K562 (cell line): ENCODE measurements around the gene CAVIN1. TPM values are rescaled to one million over a fixed set of nuclear protein-coding genes. Genes with fewer than 3 reads are reported as not detected.
A peak's percentile ranks its signal among the peaks of the same experiment; 100 is the strongest.

Experiments used
- ATAC-seq: fragments of 200-7000 bp; cut with Tn5 transposase; 3 replicates; pipeline ENCODE4 v1.9.1; 2020; ENCODE audit warnings: moderate library complexity
- BruUV-seq: library from RNA; stranded (reverse); fragments of 400-500 nt; replicated peaks from 2 replicates; lab custom pipeline; 2021; lab: Mats Ljungman, UMichigan
- CTCF ChIA-PET: fragments of 300-600 bp; formaldehyde crosslinking; extraction: SDS; loops from one replicate; lab custom pipeline; 2021; ENCODE audit warnings: low intra/inter-chr PET ratio; lab: Yijun Ruan, JAX
- POLR2A ChIA-PET: fragments of 300-600, 350-650 bp; sonication (Branson Sonifier 250); formaldehyde crosslinking; extraction: SDS; loops from one replicate; lab custom pipeline; 2021; ENCODE audit warnings: antibody characterized with exemption, inconsistent platforms; lab: Yijun Ruan, JAX
- DNase-seq, 4 experiments: peaks; one replicate each; pipeline versions ENCODE4 v3.0.0 to v3.0.0-alpha.2; 2011 to 2018; ENCODE audit warnings: low spot score in 3 of 4, mixed read lengths in 3 of 4; ENCODE audit errors: extremely low read depth in 1 of 4
- FAIRE-seq: peaks from 2 replicates; lab custom pipeline; 2011; peaks lifted over from hg19 to GRCh38; lab: Jason Lieb, UNC
- H2AFZ ChIP-seq: 2 replicates; pipeline ENCODE4 v1.6.0; 2011; ENCODE audit warnings: low read depth, low read length, control low read depth, inconsistent platforms
- H3K27ac ChIP-seq: fragments of 200-600 bp; 3 replicates; pipeline ENCODE4 v1.8.0; 2011; ENCODE audit warnings: low read depth, mild to moderate bottlenecking, control low read depth, inconsistent platforms, low read length, moderate library complexity, mixed read lengths; ENCODE audit errors: extremely low read depth
- H3K27me3 ChIP-seq, 2 experiments: fragments of 300-600 bp in 1 of 2; 2 replicates in 1 of 2; 3 replicates in 1 of 2; pipeline versions ENCODE4 v1.6.0 to v1.8.0; 2011; ENCODE audit warnings: inconsistent platforms in 2 of 2, low read length in 2 of 2, mild to moderate bottlenecking in 1 of 2, mixed read lengths in 1 of 2, moderate library complexity in 1 of 2; ENCODE audit not compliant: control insufficient read depth in 2 of 2, insufficient read depth in 2 of 2
- H3K36me3 ChIP-seq: fragments of 300-600 bp; 3 replicates; pipeline ENCODE4 v1.8.0; 2011; ENCODE audit warnings: mild to moderate bottlenecking, low read length, inconsistent platforms; ENCODE audit not compliant: control insufficient read depth, insufficient read depth
- H3K4me1 ChIP-seq, 2 experiments: fragments of 200-600 bp in 1 of 2; replicated peaks in 1 of 2; 2 replicates in 1 of 2; 3 replicates in 1 of 2; pipeline versions ENCODE4 v1.5.1 to v1.8.0; 2011; ENCODE audit warnings: inconsistent platforms in 2 of 2, low read length in 2 of 2, mild to moderate bottlenecking in 1 of 2, mixed read lengths in 1 of 2, moderate library complexity in 1 of 2; ENCODE audit not compliant: control insufficient read depth in 2 of 2, insufficient read depth in 2 of 2
- H3K4me2 ChIP-seq: 2 replicates; pipeline ENCODE4 v1.6.1; 2011; ENCODE audit warnings: low read length, control low read depth, inconsistent platforms, mixed read lengths; ENCODE audit not compliant: insufficient read depth
- H3K4me3 ChIP-seq: fragments of 200-600 bp; sonication (generic), shearing (Covaris generic); 2 replicates; pipeline ENCODE4 v1.5.1; 2016; ENCODE audit warnings: control low read depth, inconsistent platforms
- H3K79me2 ChIP-seq: fragments of 200-600 bp; 3 replicates; pipeline ENCODE4 v1.8.0; 2011; ENCODE audit warnings: low read length, inconsistent platforms; ENCODE audit not compliant: control insufficient read depth, insufficient read depth
- H3K9ac ChIP-seq, 2 experiments: 2 replicates each; pipeline versions ENCODE4 v1.6.0 to v1.6.1; 2011; ENCODE audit warnings: low read depth in 2 of 2, low read length in 2 of 2, control low read depth in 1 of 2, inconsistent platforms in 1 of 2, mild to moderate bottlenecking in 1 of 2, mixed read lengths in 1 of 2; ENCODE audit not compliant: insufficient read depth in 1 of 2
- H3K9me1 ChIP-seq: one replicate; pipeline ENCODE4 v1.6.0; 2011; ENCODE audit warnings: inconsistent platforms, mild to moderate bottlenecking, low read length, moderate library complexity; ENCODE audit not compliant: control insufficient read depth, insufficient read depth
- H3K9me3 ChIP-seq: replicated peaks from 2 replicates; pipeline ENCODE4 v1.5.1; 2011; ENCODE audit warnings: low read depth, low read length, inconsistent platforms; ENCODE audit not compliant: control insufficient read depth, insufficient read depth
- H4K20me1 ChIP-seq: replicated peaks from 2 replicates; pipeline ENCODE4 v1.6.1; 2011; ENCODE audit warnings: low read length, inconsistent platforms, mixed read lengths; ENCODE audit not compliant: control insufficient read depth, insufficient read depth
- BDP1 ChIP-seq: IDR thresholded peaks from 3 replicates; pipeline ENCODE4 v1.6.1; 2011; ENCODE audit not compliant: insufficient read length, insufficient read depth
- ELF1 ChIP-seq: fragments of 200-800 bp; sonication (Bioruptor generic); IDR thresholded peaks from 2 replicates; pipeline ENCODE4 v1.6.1; 2016; ENCODE audit warnings: missing genetic modification characterization, missing compliant biosample characterization
- ELF4 ChIP-seq: fragments of 450-650 bp; formaldehyde crosslinking; IDR thresholded peaks from 2 replicates; pipeline ENCODE4 v1.4.0; 2022; ENCODE audit warnings: missing genetic modification characterization
- ERF ChIP-seq: fragments of 450-650 bp; formaldehyde crosslinking; IDR thresholded peaks from 2 replicates; pipeline ENCODE4 v1.4.0; 2020; ENCODE audit warnings: mild to moderate bottlenecking, mixed read lengths
- ESRRB ChIP-seq: fragments of 250-450 bp; sonication (Bioruptor Pico); IDR thresholded peaks from 2 replicates; pipeline ENCODE4 v1.5.0; 2020; ENCODE audit warnings: mild to moderate bottlenecking, moderate library complexity, borderline replicate concordance
- GATA2 ChIP-seq: sonication (generic); formaldehyde crosslinking; IDR thresholded peaks from 2 replicates; pipeline ENCODE4 v1.4.0; 2020; ENCODE audit warnings: mild to moderate bottlenecking, missing genetic modification reagents
- HDAC1 ChIP-seq, 2 experiments: fragments of 450-650 bp; IDR thresholded peaks; 2 replicates each; pipeline ENCODE4 v1.6.1; 2016 to 2017; ENCODE audit warnings: inconsistent platforms in 1 of 2, mild to moderate bottlenecking in 1 of 2, moderate library complexity in 1 of 2
- HNRNPH1 ChIP-seq: fragments of 200-400 bp; formaldehyde crosslinking; optimal IDR thresholded peaks from 2 replicates; pipeline ENCODE3; 2017; ENCODE audit warnings: low read depth, mild to moderate bottlenecking, low read length, moderate library complexity
- POLR3A ChIP-seq: IDR thresholded peaks from 2 replicates; pipeline ENCODE4 v1.6.1; 2011; ENCODE audit warnings: borderline replicate concordance, mild to moderate bottlenecking, moderate library complexity; ENCODE audit not compliant: insufficient read length, insufficient read depth; ENCODE audit errors: extremely low read depth
- SIN3A ChIP-seq, 2 experiments: fragments of 150-350 bp in 1 of 2; IDR thresholded peaks; 2 replicates each; pipeline ENCODE4 v1.6.1; 2011 to 2016; ENCODE audit warnings: borderline replicate concordance in 2 of 2, low read depth in 2 of 2, low read length in 2 of 2, mild to moderate bottlenecking in 2 of 2, moderate library complexity in 2 of 2; ENCODE audit not compliant: control insufficient read depth in 1 of 2
- TCF7 ChIP-seq: sonication (generic); IDR thresholded peaks from 2 replicates; pipeline ENCODE4 v1.6.1; 2016; ENCODE audit warnings: antibody characterized with exemption, borderline replicate concordance
- ZNF174 ChIP-seq: fragments of 250-450 bp; sonication (Bioruptor Pico); IDR thresholded peaks from 2 replicates; pipeline ENCODE4 v1.4.0; 2020; ENCODE audit warnings: mild to moderate bottlenecking
- ZNF263 ChIP-seq: sonication (generic); formaldehyde crosslinking; IDR thresholded peaks from 2 replicates; pipeline ENCODE4 v1.8.0; 2022; ENCODE audit warnings: mild to moderate bottlenecking, missing genetic modification reagents, borderline replicate concordance
- WGBS: fragments of 100-300 bp; shearing (Covaris generic); methylation state at CpG from one replicate; pipeline ENCODE4 v1.1.6; 2016; ENCODE audit warnings: low coverage, mixed read lengths; ENCODE audit not compliant: insufficient coverage; ENCODE audit errors: missing lambda C conversion rate; 5-methylcytosine and 5-hydroxymethylcytosine counted together
- in situ Hi-C: fragments of 300-500 bp; cut with MboI; formaldehyde crosslinking; loops from 4 replicates; pipeline ENCODE4 v1.15.0; 2018; ENCODE audit warnings: inconsistent platforms, mixed read lengths
- intact Hi-C: fragments of 100-400 bp; cut with micrococcal nuclease; formaldehyde crosslinking; loops from 2 replicates; pipeline ENCODE4 v1.14.2; 2022
- polyA plus RNA-seq, 8 experiments: library from polyadenylated mRNA; depleted of rRNA in 4 of 8; stranded (reverse) in 5 of 8; unstranded in 3 of 8; fragments of >200 nt; fragmentation: Nextera tagmentation in 2 of 8; fragmentation: Illumina TruSeq in 1 of 8; extraction: Ambion mirVana in 2 of 8; extraction: Trizol in 1 of 8; gene quantifications; 2 replicates each; pipeline versions ENCODE4 v1.2.1 to v1.2.3, GENCODE V29; 2011 to 2014; ENCODE audit warnings: inconsistent platforms in 1 of 8, missing spikeins in 1 of 8
- total RNA-seq, 7 experiments: library from RNA; depleted of rRNA in 6 of 7; stranded (reverse); fragments of >200 nt in 6 of 7; fragmentation: Illumina TruSeq in 2 of 7; extraction: Trizol in 2 of 7; gene quantifications; 2 replicates each; pipeline versions ENCODE4 v1.2.1 to v1.2.3, GENCODE V29; 2011 to 2021; ENCODE audit warnings: low replicate concordance in 1 of 7
- TF ChIP-seq, protein P1 (sequence below): sonication (generic); formaldehyde crosslinking; IDR thresholded peaks from 2 replicates; pipeline ENCODE4 v1.8.0; 2022; ENCODE audit warnings: missing genetic modification reagents, mild to moderate bottlenecking, borderline replicate concordance

CAVIN1 gene
- total and polyA plus RNA-seq, 9 of the 15 experiments (the other 6 are each of a cell fraction or from before 2014, with no cell fraction given): 6.8 to 162 (median 74.5) TPM

DNA sequence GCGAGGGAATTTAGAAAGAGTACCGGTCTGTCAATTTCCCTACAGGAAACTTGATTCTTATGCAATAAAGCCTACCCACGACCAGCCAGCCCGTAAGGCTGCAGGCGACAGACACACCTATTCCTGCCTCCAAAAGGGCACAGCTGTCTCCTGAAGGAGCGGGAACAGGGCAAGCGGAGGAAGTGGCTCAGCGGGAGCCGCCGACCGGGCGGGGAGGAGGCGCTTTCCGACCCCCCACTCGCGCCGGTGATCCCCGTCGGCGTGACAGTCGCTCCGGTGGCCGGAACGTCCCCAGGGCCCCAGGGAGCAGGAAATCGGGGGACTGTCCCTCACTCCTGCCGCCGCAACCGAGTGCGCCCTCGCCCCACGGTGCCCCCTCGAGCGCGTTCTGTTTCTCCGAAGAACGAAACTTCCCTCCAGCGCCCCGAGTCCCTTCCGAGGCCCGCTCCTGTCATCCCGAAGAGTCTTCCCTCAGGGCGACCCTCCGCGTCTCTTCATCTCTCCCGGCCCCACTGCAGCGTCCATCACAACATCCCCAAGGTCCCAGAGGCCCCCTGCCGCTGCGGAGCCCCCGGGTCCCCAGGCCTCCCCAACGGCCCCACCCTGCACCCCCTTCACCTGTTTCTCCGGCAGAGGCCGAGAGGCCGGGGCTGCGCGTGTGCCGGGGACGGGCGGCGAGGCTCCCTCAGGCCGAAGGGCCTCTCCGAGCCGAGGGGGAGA, 35.2 kb downstream of the CAVIN1 start:
- peak overlapping the region; percentile 87 to 98 for H3K9ac ChIP-seq
- H3K4me2 ChIP-seq: peak overlapping the region; percentile 91
- DNase-seq (peak; percentile 40 to 48 (median 42)), FAIRE-seq (no peak), ATAC-seq (peak; percentile 15)
- no peaks in the 10 kb centered on the region for H3K9me1 ChIP-seq
- peak overlapping the region; percentile 90 for H3K27ac ChIP-seq
- peak overlapping the region; percentile 57 for H2AFZ ChIP-seq
- BruUV-seq: no TSS peak
- H3K4me3 ChIP-seq: peak overlapping the region; percentile 91
- peaks cover 15% of the 10 kb centered on the region; the same call in 1 of the 3 replicates for H3K36me3 ChIP-seq
- peaks cover 46% of the 10 kb centered on the region for H3K79me2 ChIP-seq
- POLR2A ChIA-PET: interaction anchor here (0.6 to 2.0 kb wide), 12 partner anchors 9 to 1993 kb away, joined by 3 to 9 read pairs (median 4); partner anchors contain the start of gene STAT5B
- 0% methylated on average over 31 of the region's 62 CpGs for WGBS
- H4K20me1 ChIP-seq: peaks cover 6% of the 10 kb centered on the region; the same call in 1 of the 2 replicates
- intact Hi-C loops (loop anchor here (5.0 kb wide), 1 partner anchor 66 kb away; no protein-coding TSS in a partner anchor), in situ Hi-C loops (no loop called here)
- no peaks in the 10 kb centered on the region for H3K27me3 ChIP-seq
- H3K9me3 ChIP-seq: no peaks in the 10 kb centered on the region
- peaks cover 8 to 14% of the 10 kb centered on the region in 2 experiments for H3K4me1 ChIP-seq
- CTCF ChIA-PET: no interaction called here
- 0 out of 2 replicates have a peak, but pooled peaks have one; percentile 46 for TF ChIP-seq ELF1 (tag)
- no peak for TF ChIP-seq GATA2
- TF ChIP-seq BDP1: no peak
- TF ChIP-seq HDAC1 (IDR thresholded peaks at IDR 0.05): peak in 1 of 2 experiments; percentile 66; a peak in 2 of 4 replicates
- TF ChIP-seq POLR3A: no peak
- TF ChIP-seq ZNF174 (CRISPR knock-in tag): no peak
- no peak for TF ChIP-seq TCF7
- no peak for TF ChIP-seq ZNF263 (CRISPR knock-in tag)
- TF ChIP-seq, protein P1, sequence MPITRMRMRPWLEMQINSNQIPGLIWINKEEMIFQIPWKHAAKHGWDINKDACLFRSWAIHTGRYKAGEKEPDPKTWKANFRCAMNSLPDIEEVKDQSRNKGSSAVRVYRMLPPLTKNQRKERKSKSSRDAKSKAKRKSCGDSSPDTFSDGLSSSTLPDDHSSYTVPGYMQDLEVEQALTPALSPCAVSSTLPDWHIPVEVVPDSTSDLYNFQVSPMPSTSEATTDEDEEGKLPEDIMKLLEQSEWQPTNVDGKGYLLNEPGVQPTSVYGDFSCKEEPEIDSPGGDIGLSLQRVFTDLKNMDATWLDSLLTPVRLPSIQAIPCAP (CRISPR knock-in tag): no peak
- TF ChIP-seq HNRNPH1: no peak
- TF ChIP-seq ERF (CRISPR knock-in tag): no peak
- TF ChIP-seq ELF4 (CRISPR knock-in tag): no peak
- TF ChIP-seq SIN3A (IDR thresholded peaks at IDR 0.05; ENCODE audit: borderline replicate concordance in 2 of 2, control insufficient read depth in 1 of 2, low read depth in 2 of 2, low read length in 2 of 2): peak in 1 of 2 experiments; percentile 75; a peak in 1 of 4 replicates
- TF ChIP-seq ESRRB (CRISPR knock-in tag): no peak
